Esophagus muscularis mucosa (tissue), 4 donors: ENCODE measurements around the gene CAMKMT. TPM values are rescaled to one million over a fixed set of nuclear protein-coding genes. Genes with fewer than 3 reads are reported as not detected.
A peak's percentile ranks its signal among the peaks of the same experiment; 100 is the strongest.

Experiments
- DNase-seq: peaks from one replicate; pipeline ENCODE4 v3.0.0-alpha.2; 2017; ENCODE audit errors: extremely low spot score
- H3K27ac ChIP-seq, 4 donors: fragments of 200-600 bp; sonication (generic); replicated peaks in 1 of 4; 1 replicate in 3 of 4; 2 replicates in 1 of 4; pipeline ENCODE4 v1.5.1; 2016 to 2019; ENCODE audit warnings: mild to moderate bottlenecking in 1 of 4
- H3K27me3 ChIP-seq, 4 donors: fragments of 200-600 bp; sonication (generic); one replicate each; pipeline versions ENCODE4 v1.5.1 to v1.6.0; 2016 to 2019
- H3K36me3 ChIP-seq, 4 donors: fragments of 200-600 bp; sonication (generic); one replicate each; pipeline ENCODE4 v1.5.1; 2016 to 2019
- H3K4me1 ChIP-seq, 4 donors: fragments of 200-600 bp; sonication (generic); one replicate each; pipeline ENCODE4 v1.5.1; 2016 to 2019
- H3K4me3 ChIP-seq, 4 donors: fragments of 200-600 bp; sonication (generic); 1 replicate in 2 of 4; 2 replicates in 2 of 4; pipeline ENCODE4 v1.5.1; 2016 to 2019; ENCODE audit warnings: mild to moderate bottlenecking in 4 of 4, moderate library complexity in 1 of 4
- H3K9me3 ChIP-seq, 4 donors: fragments of 200-600 bp; sonication (generic); 1 replicate in 3 of 4; 2 replicates in 1 of 4; pipeline ENCODE4 v1.5.1; 2016 to 2019
- CTCF ChIP-seq, 3 experiments: fragments of 200-600 bp in 2 of 3; fragments of 450-650 bp in 1 of 3; sonication (generic) in 2 of 3; IDR thresholded peaks; one replicate each; pipeline ENCODE4 v1.5.1; 2017 to 2019; ENCODE audit warnings: antibody characterized with exemption in 3 of 3, mild to moderate bottlenecking in 2 of 3, moderate library complexity in 1 of 3
- EP300 ChIP-seq: sonication (generic); formaldehyde crosslinking; IDR thresholded peaks from one replicate; pipeline ENCODE4 v1.6.1; 2017; ENCODE audit warnings: antibody characterized with exemption
- POLR2A ChIP-seq: fragments of 450-650 bp; IDR thresholded peaks from one replicate; pipeline ENCODE4 v1.6.1; 2017; ENCODE audit warnings: antibody characterized with exemption, moderate library complexity, mild to moderate bottlenecking, low read depth
- POLR2AphosphoS5 ChIP-seq, 2 donors: sonication (generic); formaldehyde crosslinking; IDR thresholded peaks; one replicate each; pipeline ENCODE4 v1.6.1; 2017; ENCODE audit warnings: antibody characterized with exemption in 2 of 2
- WGBS: methylation state at CpG from one replicate; pipeline ENCODE4 v1.1.5; 2018; 5-methylcytosine and 5-hydroxymethylcytosine counted together
- intact Hi-C: fragments of 100-400 bp; cut with DNase I; formaldehyde crosslinking; loops from one replicate; pipeline ENCODE4 v1.15.1; 2023
- total RNA-seq, 4 donors: library from RNA; depleted of rRNA; stranded (reverse); fragments of >200 nt; gene quantifications; one replicate each; pipeline versions ENCODE4 v1.1.0 to v1.2.1, GENCODE V29; 2016

The CAMKMT gene
- total RNA-seq, 4 donors from 2014 or later = 5.8 to 8.3 (median 6.9) TPM

- H3K4me3 ChIP-seq = no peak overlapping the region
- 71% methylated on average over 4 of the region's 4 CpGs for WGBS
- TF ChIP-seq EP300 = no peak
- TF ChIP-seq CTCF (IDR thresholded peaks at IDR 0.05) = no peak
- no peak for TF ChIP-seq POLR2AphosphoS5 (IDR thresholded peaks at IDR 0.05)
- TF ChIP-seq POLR2A = no peak
- H3K27me3 ChIP-seq = no peaks in the 10 kb centered on the region
- peaks cover 0 to 2% (median 0%) of the 10 kb centered on the region in 4 donors for H3K4me1 ChIP-seq
- no peak overlapping the region for H3K27ac ChIP-seq
- DNase-seq = no peak
- H3K9me3 ChIP-seq = no peaks in the 10 kb centered on the region
- H3K36me3 ChIP-seq = no peaks in the 10 kb centered on the region
- intact Hi-C loops = no loop called here
These were observed 191.7 kb downstream of the CAMKMT start for GRCh38 chr2:44553456-44553855.

GRCh38 chr2:44555700-44556099 is 194.0 kb downstream of the CAMKMT start:
- intact Hi-C loops = no loop called here
- Histone ChIP-seq H3K4me1 (no peaks in the 10 kb centered on the region), H3K27me3 (no peaks in the 10 kb centered on the region), H3K4me3 (no peak overlapping the region), H3K36me3 (no peaks in the 10 kb centered on the region), H3K9me3 (no peaks in the 10 kb centered on the region), H3K27ac (no peak overlapping the region)
- no peak for DNase-seq
- no peak for TF ChIP-seq CTCF (IDR thresholded peaks at IDR 0.05)
- no peak for TF ChIP-seq EP300
- no peak for TF ChIP-seq POLR2AphosphoS5 (IDR thresholded peaks at IDR 0.05)
- no peak for TF ChIP-seq POLR2A

- H3K27me3 ChIP-seq = no peaks in the 10 kb centered on the region
These were observed 197.4 kb downstream of the CAMKMT start for GRCh38 chr2:44559108-44559507.

GRCh38 chr2:44560352-44560751 is 198.6 kb downstream of the CAMKMT start:
- H3K9me3 ChIP-seq = no peaks in the 10 kb centered on the region
- H3K27ac ChIP-seq = no peak overlapping the region
- DNase-seq = no peak
- no peaks in the 10 kb centered on the region for H3K4me1 ChIP-seq
- WGBS = 88% methylated on average over 4 of the region's 4 CpGs
- peak in 1 of 3 experiments; percentile 6 for TF ChIP-seq CTCF (IDR thresholded peaks at IDR 0.05)
- TF ChIP-seq EP300 = no peak
- no peak for TF ChIP-seq POLR2A
- TF ChIP-seq POLR2AphosphoS5 (IDR thresholded peaks at IDR 0.05) = no peak
- H3K27me3 ChIP-seq = no peaks in the 10 kb centered on the region
- H3K4me3 ChIP-seq = no peak overlapping the region
- no peaks in the 10 kb centered on the region for H3K36me3 ChIP-seq
- intact Hi-C loops = no loop called here

More at GRCh38 chr2:44559108-44559507, 197.4 kb downstream of the CAMKMT start:
- 90% methylated on average over 1 of the region's 1 CpG for WGBS
- H3K4me3 ChIP-seq = no peak overlapping the region
- no peaks in the 10 kb centered on the region for H3K4me1 ChIP-seq
- H3K27ac ChIP-seq = no peak overlapping the region
- TF ChIP-seq POLR2A (no peak), POLR2AphosphoS5 (IDR thresholded peaks at IDR 0.05) (no peak), EP300 (no peak), CTCF (IDR thresholded peaks at IDR 0.05) (no peak)
- no peaks in the 10 kb centered on the region for H3K36me3 ChIP-seq
- H3K9me3 ChIP-seq = no peaks in the 10 kb centered on the region
- no peak for DNase-seq
- intact Hi-C loops = no loop called here

- H3K27me3 ChIP-seq = no peaks in the 10 kb centered on the region
- no peak for DNase-seq
- TF ChIP-seq CTCF (IDR thresholded peaks at IDR 0.05) (no peak), EP300 (no peak), POLR2A (no peak), POLR2AphosphoS5 (IDR thresholded peaks at IDR 0.05) (no peak)
- no peak overlapping the region for H3K27ac ChIP-seq
- H3K9me3 ChIP-seq = no peaks in the 10 kb centered on the region
- no peaks in the 10 kb centered on the region for H3K36me3 ChIP-seq
- WGBS = 94% methylated on average over 1 of the region's 1 CpG
- no peak overlapping the region for H3K4me3 ChIP-seq
- H3K4me1 ChIP-seq = no peaks in the 10 kb centered on the region
- intact Hi-C loops = no loop called here
These were observed 199.2 kb downstream of the CAMKMT start for GRCh38 chr2:44560941-44561340.
